ENCODE data around the gene EML1.

Gene EML1

GRCh38 chr14:99747582-99748330 lies 45.5 kb upstream of the EML1 start:
- no peak overlapping the region for H4K5ac ChIP-seq (ENCODE audit: low read length)
- no peak overlapping the region for H3K56ac ChIP-seq (ENCODE audit: low read length)
- H3K27ac ChIP-seq (ENCODE audit: low read depth, low read length): no peak overlapping the region
- no peak overlapping the region for H2AK5ac ChIP-seq (ENCODE audit: low read length)
- H2BK15ac ChIP-seq (replicated peaks; ENCODE audit: low read depth): no peak overlapping the region
- no peaks in the 10 kb centered on the region for H3K4me1 ChIP-seq (ENCODE audit: control insufficient read depth, low read depth, low read length)
- DNase-seq: no peak
- no peak overlapping the region for H2BK120ac ChIP-seq (ENCODE audit: low read depth, low read length)
- no peak overlapping the region for H3K23ac ChIP-seq (ENCODE audit: low read length)
- H3K4me2 ChIP-seq (ENCODE audit: low read length): no peak overlapping the region
- H3K4ac ChIP-seq (ENCODE audit: low read depth, low read length): no peak overlapping the region
- no peaks in the 10 kb centered on the region for H3K79me1 ChIP-seq (ENCODE audit: low read length)
- H3K18ac ChIP-seq (ENCODE audit: low read length): no peak overlapping the region
- no peaks in the 10 kb centered on the region for H3K27me3 ChIP-seq (ENCODE audit: insufficient read depth, low read length, poor library complexity)
- H3K4me3 ChIP-seq (ENCODE audit: low read length): no peak overlapping the region
- H4K8ac ChIP-seq (ENCODE audit: low read depth, low read length): no peak overlapping the region
- no peaks in the 10 kb centered on the region for H3K36me3 ChIP-seq (ENCODE audit: control insufficient read depth, insufficient read depth, low read length)
- no CpG with 5 or more reads among the region's 22 CpGs for WGBS (ENCODE audit: extremely low coverage, insufficient coverage, low lambda C conversion rate)
- no peak overlapping the region for H3K9ac ChIP-seq (ENCODE audit: low read length)
- no peaks in the 10 kb centered on the region for H3K79me2 ChIP-seq (ENCODE audit: control insufficient read depth, insufficient read depth, low read length)
- H2BK5ac ChIP-seq (ENCODE audit: low read length): no peak overlapping the region

GRCh38 chr14:99748529-99748928 lies 44.7 kb upstream of the EML1 start:
- Histone ChIP-seq H3K4ac (ENCODE audit: low read depth, low read length) (no peak overlapping the region), H4K5ac (ENCODE audit: low read length) (no peak overlapping the region), H3K79me2 (ENCODE audit: control insufficient read depth, insufficient read depth, low read length) (no peaks in the 10 kb centered on the region), H3K4me1 (ENCODE audit: control insufficient read depth, low read depth, low read length) (no peaks in the 10 kb centered on the region), H3K36me3 (ENCODE audit: control insufficient read depth, insufficient read depth, low read length) (no peaks in the 10 kb centered on the region), H3K18ac (ENCODE audit: low read length) (no peak overlapping the region), H3K56ac (ENCODE audit: low read length) (no peak overlapping the region), H2BK15ac (replicated peaks; ENCODE audit: low read depth) (no peak overlapping the region), H3K27me3 (ENCODE audit: insufficient read depth, low read length, poor library complexity) (no peaks in the 10 kb centered on the region), H3K23ac (ENCODE audit: low read length) (no peak overlapping the region), H2BK5ac (ENCODE audit: low read length) (no peak overlapping the region), H2BK120ac (ENCODE audit: low read depth, low read length) (no peak overlapping the region), H4K8ac (ENCODE audit: low read depth, low read length) (no peak overlapping the region), H3K9ac (ENCODE audit: low read length) (no peak overlapping the region), H2AK5ac (ENCODE audit: low read length) (no peak overlapping the region), H3K4me2 (ENCODE audit: low read length) (no peak overlapping the region), H3K4me3 (ENCODE audit: low read length) (no peak overlapping the region), H3K79me1 (ENCODE audit: low read length) (no peaks in the 10 kb centered on the region), H3K27ac (ENCODE audit: low read depth, low read length) (no peak overlapping the region)
- WGBS (ENCODE audit: extremely low coverage, insufficient coverage, low lambda C conversion rate): no CpG with 5 or more reads among the region's 9 CpGs
- no peak for DNase-seq

DNA sequence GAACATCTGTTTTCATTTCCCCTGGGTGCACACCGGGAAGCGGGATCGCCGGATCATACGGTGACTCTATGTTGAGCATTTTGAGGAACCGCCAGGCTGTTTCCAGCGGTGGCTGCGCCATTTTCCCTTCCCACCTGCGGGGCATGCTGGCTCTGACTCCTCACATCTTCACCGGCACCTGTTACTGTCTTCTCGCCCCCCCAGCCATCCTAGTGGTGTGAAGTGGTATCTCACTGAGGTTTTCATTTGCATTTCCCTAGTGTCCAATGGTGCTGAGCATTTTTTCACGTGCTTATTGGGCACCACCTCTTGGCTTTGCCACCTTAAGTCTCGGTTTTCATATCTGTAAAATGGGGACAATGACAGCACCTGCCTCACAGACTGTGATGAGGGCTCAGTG lies 44.1 kb upstream of the EML1 start:
- H3K36me3 ChIP-seq (ENCODE audit: control insufficient read depth, insufficient read depth, low read length): no peaks in the 10 kb centered on the region
- H3K27me3 ChIP-seq (ENCODE audit: insufficient read depth, low read length, poor library complexity): no peaks in the 10 kb centered on the region
- H2AK5ac ChIP-seq (ENCODE audit: low read length): no peak overlapping the region
- peak; percentile 48 for DNase-seq
- H3K9ac ChIP-seq (ENCODE audit: low read length): no peak overlapping the region
- no peak overlapping the region for H3K4me3 ChIP-seq (ENCODE audit: low read length)
- H2BK5ac ChIP-seq (ENCODE audit: low read length): no peak overlapping the region
- H3K4me1 ChIP-seq (ENCODE audit: control insufficient read depth, low read depth, low read length): no peaks in the 10 kb centered on the region
- no peak overlapping the region for H3K56ac ChIP-seq (ENCODE audit: low read length)
- no peak overlapping the region for H2BK15ac ChIP-seq (replicated peaks; ENCODE audit: low read depth)
- H3K18ac ChIP-seq (ENCODE audit: low read length): no peak overlapping the region
- no peak overlapping the region for H3K27ac ChIP-seq (ENCODE audit: low read depth, low read length)
- no peaks in the 10 kb centered on the region for H3K79me2 ChIP-seq (ENCODE audit: control insufficient read depth, insufficient read depth, low read length)
- H4K8ac ChIP-seq (ENCODE audit: low read depth, low read length): no peak overlapping the region
- H3K4ac ChIP-seq (ENCODE audit: low read depth, low read length): no peak overlapping the region
- H3K4me2 ChIP-seq (ENCODE audit: low read length): no peak overlapping the region
- no CpG with 5 or more reads among the region's 13 CpGs for WGBS (ENCODE audit: extremely low coverage, insufficient coverage, low lambda C conversion rate)
- H3K23ac ChIP-seq (ENCODE audit: low read length): no peak overlapping the region
- H4K5ac ChIP-seq (ENCODE audit: low read length): no peak overlapping the region
- no peak overlapping the region for H2BK120ac ChIP-seq (ENCODE audit: low read depth, low read length)
- H3K79me1 ChIP-seq (ENCODE audit: low read length): no peaks in the 10 kb centered on the region

DNA sequence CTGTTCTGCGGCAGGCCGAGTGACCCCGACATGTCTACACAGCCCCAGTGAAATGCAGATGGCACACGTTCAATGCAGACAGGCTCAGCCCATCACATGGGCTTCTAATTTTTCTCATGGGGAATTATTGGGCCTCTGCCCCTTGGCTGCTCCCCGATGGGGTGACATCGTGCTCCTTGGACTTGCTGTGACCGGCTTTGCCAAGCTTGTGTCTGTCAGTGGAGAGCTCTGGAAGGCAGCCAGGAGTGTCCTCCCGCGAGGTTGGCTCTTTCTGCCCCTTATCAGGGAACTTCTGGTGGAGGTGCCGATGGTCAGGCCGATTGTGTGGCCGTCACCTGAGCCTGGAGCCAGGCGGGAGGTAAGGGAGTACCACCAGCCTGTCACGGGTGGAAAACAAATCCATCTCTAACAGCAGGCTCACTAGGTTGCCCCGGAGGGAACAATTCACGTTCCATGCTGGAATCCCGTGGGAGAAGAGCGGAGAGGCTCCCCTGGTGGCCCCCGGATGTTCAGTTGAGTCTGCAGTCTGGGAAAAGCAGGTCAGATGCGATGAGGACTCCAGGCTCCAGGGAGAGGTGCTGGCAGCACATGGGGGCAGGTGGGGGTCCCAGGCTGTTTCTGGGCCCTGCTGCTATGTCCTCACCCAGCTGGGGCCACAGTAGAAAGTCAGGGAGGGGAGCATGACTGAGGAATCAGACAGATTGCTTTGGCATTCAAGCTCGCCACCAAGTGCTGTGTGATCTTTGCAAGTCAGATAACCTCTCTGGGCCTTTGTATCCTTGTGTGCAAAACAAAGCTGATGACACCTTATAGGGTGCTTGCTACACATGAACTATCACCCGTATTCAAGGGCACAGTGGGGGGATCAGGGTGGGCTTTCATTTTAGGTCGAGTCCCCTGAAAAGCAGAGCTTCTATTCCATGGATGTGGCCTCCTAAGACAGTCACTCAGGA lies 43.2 kb upstream of the EML1 start:
- DNase-seq: no peak
- Histone ChIP-seq H3K27ac (ENCODE audit: low read depth, low read length) (no peak overlapping the region), H2AK5ac (ENCODE audit: low read length) (no peak overlapping the region), H3K79me1 (ENCODE audit: low read length) (no peaks in the 10 kb centered on the region), H3K36me3 (ENCODE audit: control insufficient read depth, insufficient read depth, low read length) (no peaks in the 10 kb centered on the region), H3K4me3 (ENCODE audit: low read length) (no peak overlapping the region), H3K4me1 (ENCODE audit: control insufficient read depth, low read depth, low read length) (no peaks in the 10 kb centered on the region), H3K9ac (ENCODE audit: low read length) (no peak overlapping the region), H2BK5ac (ENCODE audit: low read length) (no peak overlapping the region), H4K8ac (ENCODE audit: low read depth, low read length) (no peak overlapping the region), H3K18ac (ENCODE audit: low read length) (no peak overlapping the region), H3K23ac (ENCODE audit: low read length) (no peak overlapping the region), H3K4me2 (ENCODE audit: low read length) (no peak overlapping the region), H3K4ac (ENCODE audit: low read depth, low read length) (no peak overlapping the region), H4K5ac (ENCODE audit: low read length) (no peak overlapping the region), H3K79me2 (ENCODE audit: control insufficient read depth, insufficient read depth, low read length) (no peaks in the 10 kb centered on the region), H3K27me3 (ENCODE audit: insufficient read depth, low read length, poor library complexity) (no peaks in the 10 kb centered on the region), H3K56ac (ENCODE audit: low read length) (no peak overlapping the region), H2BK15ac (replicated peaks; ENCODE audit: low read depth) (no peak overlapping the region), H2BK120ac (ENCODE audit: low read depth, low read length) (no peak overlapping the region)
- no CpG with 5 or more reads among the region's 23 CpGs for WGBS (ENCODE audit: extremely low coverage, insufficient coverage, low lambda C conversion rate)

- no peak overlapping the region for H2BK5ac ChIP-seq (ENCODE audit: low read length)
- no CpG with 5 or more reads among the region's 11 CpGs for WGBS (ENCODE audit: extremely low coverage, insufficient coverage, low lambda C conversion rate)
- no peak overlapping the region for H3K4ac ChIP-seq (ENCODE audit: low read depth, low read length)
- no peak overlapping the region for H3K4me2 ChIP-seq (ENCODE audit: low read length)
- no peak overlapping the region for H2AK5ac ChIP-seq (ENCODE audit: low read length)
- no peaks in the 10 kb centered on the region for H3K27me3 ChIP-seq (ENCODE audit: insufficient read depth, low read length, poor library complexity)
- H2BK15ac ChIP-seq (replicated peaks; ENCODE audit: low read depth): no peak overlapping the region
- DNase-seq: no peak
- H3K9ac ChIP-seq (ENCODE audit: low read length): no peak overlapping the region
- no peak overlapping the region for H3K56ac ChIP-seq (ENCODE audit: low read length)
- H2BK120ac ChIP-seq (ENCODE audit: low read depth, low read length): no peak overlapping the region
- no peak overlapping the region for H3K23ac ChIP-seq (ENCODE audit: low read length)
- H4K5ac ChIP-seq (ENCODE audit: low read length): no peak overlapping the region
- H3K27ac ChIP-seq (ENCODE audit: low read depth, low read length): no peak overlapping the region
- H3K79me2 ChIP-seq (ENCODE audit: control insufficient read depth, insufficient read depth, low read length): no peaks in the 10 kb centered on the region
- H3K79me1 ChIP-seq (ENCODE audit: low read length): no peaks in the 10 kb centered on the region
- H3K4me3 ChIP-seq (ENCODE audit: low read length): no peak overlapping the region
- H3K18ac ChIP-seq (ENCODE audit: low read length): no peak overlapping the region
- no peaks in the 10 kb centered on the region for H3K36me3 ChIP-seq (ENCODE audit: control insufficient read depth, insufficient read depth, low read length)
- H4K8ac ChIP-seq (ENCODE audit: low read depth, low read length): no peak overlapping the region
- H3K4me1 ChIP-seq (ENCODE audit: control insufficient read depth, low read depth, low read length): no peaks in the 10 kb centered on the region
These were observed 42.3 kb upstream of the EML1 start for GRCh38 chr14:99750746-99751450.
